Endothelial cell of hepatic sinusoid (primary cell): ENCODE results near the gene CISH.

ENCODE experiments used
- in situ Hi-C: cut with HindIII; loops from 2 replicates; pipeline ENCODE4 v1.10.0; 2017; ENCODE audit warnings: low sequenced_read_pairs

Gene CISH

GRCh38 chr3:50602595-50603191 is 8.9 kb downstream of the CISH start:
- in situ Hi-C loops = loop anchor here (25.0 kb wide), 1 partner anchor 1060 kb away; the partner anchor contains the start of gene TEX264

- in situ Hi-C loops = loop anchor here (25.0 kb wide), 1 partner anchor 1061 kb away; the partner anchor contains the start of gene TEX264
These were observed 10.6 kb downstream of the CISH start for GRCh38 chr3:50600841-50601591.

- in situ Hi-C loops = loop anchor here (25.0 kb wide), 1 partner anchor 1062 kb away; the partner anchor contains the start of gene TEX264
These were observed 11.3 kb downstream of the CISH start for GRCh38 chr3:50600141-50600753.

- in situ Hi-C loops = loop anchor here (25.0 kb wide), 1 partner anchor 1063 kb away; the partner anchor contains the start of gene TEX264
These were observed 11.9 kb downstream of the CISH start for GRCh38 chr3:50599716-50600118.

- in situ Hi-C loops = no loop called here
These were observed 12.4 kb downstream of the CISH start for GRCh38 chr3:50599115-50599715.

- in situ Hi-C loops = no loop called here
These were observed 17.3 kb downstream of the CISH start for GRCh38 chr3:50594253-50594785.

- in situ Hi-C loops = no loop called here
These were observed 19.0 kb downstream of the CISH start for GRCh38 chr3:50592568-50592967.

- in situ Hi-C loops = no loop called here
These were observed 20.3 kb downstream of the CISH start for GRCh38 chr3:50591196-50591741.

GRCh38 chr3:50588759-50589433 is 22.7 kb downstream of the CISH start:
- in situ Hi-C loops = no loop called here

GRCh38 chr3:50587806-50588758 is 23.5 kb downstream of the CISH start:
- in situ Hi-C loops = no loop called here

GRCh38 chr3:50587373-50587772 is 24.2 kb downstream of the CISH start:
- in situ Hi-C loops = no loop called here

- in situ Hi-C loops = no loop called here
These were observed 24.9 kb downstream of the CISH start for GRCh38 chr3:50586763-50587070.

GRCh38 chr3:50585919-50586762 is 25.4 kb downstream of the CISH start:
- in situ Hi-C loops = no loop called here

GRCh38 chr3:50584391-50584790 is 27.2 kb downstream of the CISH start:
- in situ Hi-C loops = no loop called here

- in situ Hi-C loops = no loop called here
These were observed 27.7 kb downstream of the CISH start for GRCh38 chr3:50583897-50584296.

- in situ Hi-C loops = no loop called here
These were observed 29.5 kb downstream of the CISH start for GRCh38 chr3:50582083-50582482.

- in situ Hi-C loops = no loop called here
These were observed 30.1 kb downstream of the CISH start for GRCh38 chr3:50581459-50581842.

- in situ Hi-C loops = no loop called here
These were observed 30.7 kb downstream of the CISH start for GRCh38 chr3:50580683-50581458.
